Measurements from ENCODE around the gene PIM2.

PIM2 gene

DNA sequence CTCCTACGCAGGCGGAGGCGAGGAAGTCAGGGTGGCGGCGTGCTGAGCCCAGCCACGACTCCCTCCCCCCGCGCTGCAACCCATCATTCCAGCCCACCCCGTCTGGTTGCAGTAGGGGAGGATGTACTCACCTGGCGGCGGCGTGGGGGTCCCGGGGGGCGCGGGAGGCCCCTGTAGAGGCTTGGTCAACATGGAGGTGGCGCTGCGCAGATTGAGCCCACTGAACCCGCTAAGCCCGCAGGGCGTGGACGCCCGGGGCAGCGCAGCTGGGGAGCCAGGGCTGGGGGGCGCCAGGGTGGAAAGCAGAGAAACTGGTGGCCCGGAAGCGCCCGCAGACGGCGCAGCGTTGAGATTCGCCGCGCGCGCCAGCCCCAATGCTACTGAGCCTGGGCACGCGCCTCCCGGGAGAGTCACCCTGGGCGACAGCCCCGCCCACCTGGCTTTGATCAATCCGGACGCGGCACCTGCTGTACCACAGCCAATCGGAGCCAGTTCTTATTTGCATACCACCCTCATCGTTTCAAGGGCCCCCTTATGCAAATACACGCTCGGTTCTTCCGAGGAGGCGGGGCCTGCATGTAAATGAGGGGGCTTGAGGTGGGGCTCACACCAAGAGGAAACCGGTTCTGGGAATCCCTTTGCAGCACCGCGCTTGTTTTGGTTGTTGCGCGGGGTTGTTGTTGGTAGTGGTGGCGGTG, at the start of gene PIM2:
PIM2 (minus strand) TSS at position 382 of the 698 bp plus-strand sequence; CDS start at position 192, 190 bp downstream.
- in situ Hi-C loops (cut with MboI; ENCODE audit: low sequenced_read_pairs) = no loop called here

DNA sequence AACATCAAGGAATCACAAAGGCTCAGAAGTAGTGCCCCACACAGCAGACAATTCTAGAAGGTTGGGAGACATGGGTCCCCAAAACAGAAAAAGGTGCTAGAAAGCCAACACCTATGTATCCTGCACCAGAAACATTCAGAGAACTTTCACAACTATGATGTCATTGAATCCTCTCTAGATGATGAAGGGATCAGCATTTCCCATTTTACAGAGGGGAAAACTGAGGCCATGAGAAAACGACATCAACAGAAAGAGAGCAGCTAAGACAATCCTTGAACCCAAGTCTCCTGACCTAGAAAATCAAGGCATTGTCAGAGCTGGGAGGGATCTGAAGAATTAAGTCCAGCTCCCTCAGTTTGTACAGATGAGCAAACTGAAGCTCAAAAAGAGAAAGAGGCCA, 49.6 kb upstream of the PIM2 start:
- in situ Hi-C loops (cut with MboI; ENCODE audit: low sequenced_read_pairs) = no loop called here

DNA sequence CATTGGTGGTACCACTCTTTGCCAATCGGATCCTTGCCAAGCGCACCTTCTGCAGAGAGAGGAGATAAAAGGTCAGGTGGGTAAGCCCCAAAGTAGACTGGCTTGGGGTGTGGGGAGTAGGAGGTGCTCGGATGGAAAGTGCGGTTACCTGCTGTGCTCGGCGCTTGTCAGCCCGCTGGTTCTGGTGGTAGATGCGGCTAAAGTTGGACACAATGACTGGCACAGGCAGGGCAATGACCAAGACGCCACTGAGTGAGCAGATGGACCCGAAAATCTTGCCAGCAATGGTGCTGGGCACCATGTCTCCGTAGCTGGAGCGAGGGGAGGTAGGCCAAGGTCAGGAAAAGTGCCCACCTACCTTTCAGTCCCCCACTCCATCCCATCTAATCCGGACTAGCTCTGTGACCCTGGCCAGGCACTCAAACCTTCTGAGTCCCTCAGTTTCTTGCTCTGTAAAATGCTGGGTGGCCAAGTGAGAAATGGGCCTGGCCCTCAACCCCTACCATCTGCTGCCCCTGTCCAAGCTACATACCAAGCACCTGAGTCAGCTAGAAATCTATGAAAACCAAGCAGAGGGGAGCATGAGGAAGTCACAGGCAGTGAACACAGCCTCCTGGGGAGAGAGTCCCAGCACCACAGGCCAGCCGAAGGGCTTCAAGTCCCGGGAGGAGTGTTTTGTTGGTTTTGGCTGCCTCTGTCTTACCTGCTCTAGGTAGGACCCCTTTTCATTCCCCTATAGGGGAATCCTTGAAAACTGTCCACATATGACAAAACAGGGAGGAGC, 48.2 kb upstream of the PIM2 start:
- in situ Hi-C loops (cut with MboI; ENCODE audit: low sequenced_read_pairs) = no loop called here

DNA sequence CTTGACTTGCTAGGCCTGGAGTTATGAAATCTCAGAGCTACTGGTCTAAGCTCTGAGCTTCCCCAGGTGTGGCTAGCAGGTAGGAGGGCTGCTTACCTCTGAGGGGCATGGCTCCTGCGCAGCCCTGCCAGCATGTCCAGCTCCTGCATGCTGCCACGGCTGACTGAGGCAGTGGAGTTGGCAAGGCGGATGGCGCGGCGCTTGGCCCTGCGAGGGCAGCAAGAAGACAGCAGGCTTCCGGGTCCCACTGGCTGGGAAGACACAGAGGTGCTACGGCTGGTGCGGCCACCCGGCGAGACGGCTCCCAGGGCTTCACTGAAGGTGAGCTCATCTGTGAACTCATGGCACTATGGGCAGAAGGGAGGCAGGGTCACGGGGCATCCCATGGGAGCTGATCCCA, 47.1 kb upstream of the PIM2 start:
- in situ Hi-C loops (cut with MboI; ENCODE audit: low sequenced_read_pairs) = no loop called here

- in situ Hi-C loops (cut with MboI; ENCODE audit: low sequenced_read_pairs) = no loop called here
Measured at GRCh38 chrX:48961585-48962091, 42.8 kb upstream of the PIM2 start.

- in situ Hi-C loops (cut with MboI; ENCODE audit: low sequenced_read_pairs) = no loop called here
Measured at GRCh38 chrX:48960291-48960690, 41.5 kb upstream of the PIM2 start.

DNA sequence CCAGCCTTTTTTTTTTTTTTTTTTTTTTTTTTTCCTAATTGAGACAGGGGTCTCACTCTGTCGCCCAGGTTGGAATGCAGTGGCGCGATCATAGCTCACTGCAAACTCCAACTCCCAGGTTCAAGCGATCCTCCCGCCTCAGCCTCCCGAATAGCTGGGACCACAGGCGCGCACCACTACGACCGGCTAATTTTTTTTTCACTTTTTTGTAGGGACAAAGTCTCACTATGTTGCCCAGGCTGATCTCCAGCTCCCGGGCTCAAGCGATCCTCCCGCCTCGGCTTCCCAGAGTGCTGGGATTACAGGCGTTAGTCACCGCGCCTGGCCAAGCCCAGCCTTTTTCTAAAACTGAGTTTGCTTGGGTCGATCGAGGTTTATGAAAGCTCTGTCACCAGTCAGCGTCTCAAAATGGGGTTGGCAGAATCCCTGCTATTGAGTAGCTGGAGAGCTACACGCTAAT, 39.8 kb upstream of the PIM2 start:
- in situ Hi-C loops (cut with MboI; ENCODE audit: low sequenced_read_pairs) = no loop called here

DNA sequence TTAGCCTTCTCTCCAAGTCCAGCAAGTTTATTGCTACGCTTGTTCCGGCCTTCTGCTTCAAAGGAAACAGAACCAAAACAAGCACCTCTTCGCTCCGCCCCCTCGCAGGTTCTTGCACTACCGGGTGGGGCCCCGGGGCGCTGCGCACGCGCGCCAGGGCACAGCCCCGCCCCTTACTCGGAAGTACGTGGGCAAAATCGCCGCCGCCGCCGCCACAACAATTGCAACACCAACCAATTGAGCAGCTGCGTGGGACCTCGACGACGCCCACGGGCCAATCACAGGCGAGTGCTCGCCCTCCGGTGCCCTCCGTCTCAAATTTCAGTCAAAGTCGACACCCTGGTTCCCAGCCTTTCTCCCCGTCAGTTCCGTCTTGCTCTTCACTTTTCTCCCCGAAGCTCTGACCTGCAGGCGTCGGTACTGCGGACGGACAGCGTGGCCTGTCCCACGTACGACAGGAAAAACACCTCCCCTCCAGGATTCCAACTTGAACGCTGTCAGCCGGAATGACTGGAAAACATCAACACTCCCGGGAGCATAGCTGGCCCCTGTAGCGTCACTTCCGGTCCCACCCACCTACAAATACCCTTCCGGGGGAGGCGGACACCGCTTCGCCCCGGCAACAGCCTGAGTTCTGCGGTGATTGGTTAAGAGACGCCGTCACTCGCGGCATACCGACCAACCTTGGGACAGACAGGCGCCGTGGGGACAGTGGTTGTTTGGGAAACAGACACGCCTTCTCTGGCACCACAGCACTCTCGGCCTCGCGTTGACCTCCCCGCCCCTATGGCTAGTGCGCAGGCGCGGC, 39.2 kb upstream of the PIM2 start:
- in situ Hi-C loops (cut with MboI; ENCODE audit: low sequenced_read_pairs) = no loop called here

GRCh38 chrX:48957477-48957826, 38.6 kb upstream of the PIM2 start, which contains the start of gene OTUD5:
Gene OTUD5, minus strand, starts transcription at chrX:48957607. Its CDS starts 37 bp downstream, at chrX:48957570.
- in situ Hi-C loops (cut with MboI; ENCODE audit: low sequenced_read_pairs) = no loop called here

DNA sequence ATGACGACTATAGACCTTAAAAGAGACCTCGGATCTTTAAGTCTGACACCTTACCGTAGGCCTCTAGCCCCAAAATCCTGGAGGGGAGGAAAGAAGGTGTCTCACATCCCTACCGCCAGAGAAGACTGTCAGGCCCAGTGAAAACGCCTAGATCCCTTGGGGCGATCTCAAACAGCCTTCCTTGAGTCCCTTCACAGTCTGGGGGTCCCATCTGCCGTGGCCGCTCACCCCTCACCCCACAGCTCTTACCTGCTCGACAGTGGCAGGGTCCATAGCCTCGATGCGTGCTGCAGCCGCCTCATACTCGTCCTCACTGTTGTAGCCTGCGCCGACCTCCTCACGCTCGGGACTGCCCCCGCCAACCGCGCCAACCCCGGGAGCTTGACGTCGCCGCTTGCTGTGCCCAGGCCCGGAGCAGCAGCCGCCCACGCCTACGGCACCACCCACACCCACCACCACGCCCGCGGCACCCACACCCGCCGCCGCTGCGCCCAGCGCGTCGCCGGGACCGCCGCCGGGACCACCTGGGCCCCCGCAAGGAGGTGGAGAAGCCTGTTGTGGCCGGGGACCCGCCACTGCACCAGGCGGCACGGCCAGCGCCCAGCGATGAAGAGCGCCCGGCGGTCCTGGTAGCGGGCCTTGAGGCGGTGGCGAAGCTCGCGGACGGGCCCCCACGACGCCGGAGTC, 38.0 kb upstream of the PIM2 start:
- in situ Hi-C loops (cut with MboI; ENCODE audit: low sequenced_read_pairs) = no loop called here

GRCh38 chrX:48948589-48948988, 29.8 kb upstream of the PIM2 start:
- in situ Hi-C loops (cut with MboI; ENCODE audit: low sequenced_read_pairs) = no loop called here

DNA sequence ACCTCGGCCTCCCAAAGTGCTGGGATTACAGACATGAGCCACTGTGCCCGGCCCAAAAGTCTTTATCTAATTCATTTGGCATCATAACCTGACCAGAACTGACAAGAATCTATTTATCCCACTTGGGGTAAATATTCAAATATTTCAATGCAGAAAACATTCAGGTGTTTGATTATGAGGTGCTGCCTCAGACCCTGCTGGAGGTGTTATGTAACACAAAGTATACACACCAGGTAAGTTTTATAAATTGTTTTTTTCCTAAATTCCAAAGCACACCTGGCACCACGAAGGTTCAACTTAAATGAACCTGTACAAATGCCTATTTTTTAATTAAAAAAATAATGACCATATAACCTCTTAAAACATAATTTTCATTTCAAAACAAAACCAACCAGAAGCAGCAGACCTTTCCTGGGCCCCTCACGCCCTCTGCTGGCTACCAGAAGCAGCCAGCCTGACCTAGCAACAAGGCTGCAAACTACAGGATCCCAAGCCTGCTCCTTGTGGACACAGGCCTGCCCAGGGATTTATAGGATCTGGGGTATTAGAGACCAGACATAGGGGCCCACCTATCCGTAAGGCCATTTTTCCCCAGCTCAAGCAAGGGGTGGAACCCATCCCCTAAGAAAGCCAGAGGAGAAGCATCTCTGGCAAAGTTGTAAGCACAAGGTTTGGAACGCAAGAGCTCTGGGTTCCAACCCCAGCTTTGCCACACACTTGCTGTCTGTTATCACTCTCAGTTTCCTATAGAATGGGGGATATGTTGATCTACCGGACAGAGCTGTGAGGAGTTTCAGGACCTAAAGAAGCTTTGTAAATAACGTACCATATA, 26.9 kb upstream of the PIM2 start:
- in situ Hi-C loops (cut with MboI; ENCODE audit: low sequenced_read_pairs) = no loop called here

DNA sequence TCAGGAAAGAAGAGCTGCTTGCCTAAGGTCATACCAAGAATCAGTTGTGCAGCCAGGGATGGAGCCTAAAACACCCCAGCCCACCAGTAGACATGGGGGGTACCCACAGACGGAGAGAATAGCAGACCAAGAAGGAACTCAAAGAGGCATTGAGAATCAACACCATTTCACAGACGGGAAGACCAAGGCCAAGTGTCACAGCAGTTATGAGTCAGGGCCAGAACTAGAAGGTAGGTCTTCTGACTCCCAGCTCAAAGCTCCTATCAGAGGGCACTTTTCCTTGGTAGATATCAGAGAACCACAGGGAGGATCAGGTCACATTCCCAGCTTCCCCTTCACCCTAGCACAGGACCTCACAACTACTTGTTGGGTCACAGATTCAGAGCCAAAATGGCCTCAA, 24.1 kb upstream of the PIM2 start:
- in situ Hi-C loops (cut with MboI; ENCODE audit: low sequenced_read_pairs) = no loop called here

DNA sequence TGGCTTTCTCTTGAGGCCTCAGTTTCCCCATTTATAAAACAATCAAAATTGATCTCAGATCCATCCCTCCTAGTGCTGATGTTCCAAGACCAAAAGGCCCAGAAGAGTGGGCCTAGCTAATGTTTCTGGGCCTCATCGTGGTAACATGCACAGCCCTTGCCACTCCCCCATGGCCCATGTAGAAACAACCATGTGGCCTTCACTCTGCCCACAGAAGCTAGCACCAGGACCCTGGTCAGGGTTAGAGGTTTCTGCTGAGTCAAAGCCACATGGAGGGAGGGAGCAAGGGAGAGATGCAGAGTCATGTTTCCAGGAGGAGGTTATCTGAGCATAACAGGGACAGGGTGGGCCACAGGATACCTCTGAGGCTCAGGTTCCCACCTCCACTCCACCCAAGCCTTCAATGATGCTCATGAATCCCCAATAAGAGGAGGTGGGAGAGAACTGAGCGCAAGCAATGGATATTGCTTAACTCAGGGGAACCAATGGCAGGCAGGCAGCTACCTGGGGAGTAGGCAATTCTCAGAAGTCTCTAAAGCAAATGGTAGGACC, 21.7 kb upstream of the PIM2 start:
- in situ Hi-C loops (cut with MboI; ENCODE audit: low sequenced_read_pairs) = no loop called here

DNA sequence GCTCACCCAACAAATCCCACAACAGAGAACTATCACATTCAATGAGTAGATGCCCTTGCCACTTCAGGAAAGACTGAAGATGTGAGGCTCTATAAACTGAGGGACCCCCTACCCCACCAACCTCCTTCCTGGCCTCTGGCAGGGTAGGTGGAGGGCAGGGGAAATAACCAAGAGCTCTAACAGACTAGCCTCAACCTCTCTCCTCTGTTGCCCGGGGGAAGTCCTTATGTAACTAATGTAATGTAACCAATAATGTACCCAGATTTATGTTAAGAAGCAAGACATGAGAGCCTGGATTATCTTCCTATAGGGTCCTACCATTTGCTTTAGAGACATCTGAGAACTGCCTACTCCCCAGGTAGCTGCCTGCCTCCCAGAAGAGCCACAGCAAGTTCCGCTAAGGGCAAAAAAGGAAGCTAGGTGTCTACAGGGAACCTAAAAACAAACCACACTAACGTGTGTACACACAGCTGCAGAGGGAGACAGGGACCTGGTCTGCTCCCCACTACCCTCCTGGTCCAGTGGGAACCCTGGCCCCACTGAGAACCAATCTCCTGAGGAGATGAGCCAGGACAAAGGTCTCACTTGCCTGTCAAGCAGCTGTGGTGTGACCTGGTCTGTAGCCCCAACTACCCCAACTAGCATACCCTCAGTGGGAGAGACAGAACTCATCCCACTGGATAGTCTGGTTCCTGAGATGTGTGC, 20.9 kb upstream of the PIM2 start:
- in situ Hi-C loops (cut with MboI; ENCODE audit: low sequenced_read_pairs) = no loop called here

DNA sequence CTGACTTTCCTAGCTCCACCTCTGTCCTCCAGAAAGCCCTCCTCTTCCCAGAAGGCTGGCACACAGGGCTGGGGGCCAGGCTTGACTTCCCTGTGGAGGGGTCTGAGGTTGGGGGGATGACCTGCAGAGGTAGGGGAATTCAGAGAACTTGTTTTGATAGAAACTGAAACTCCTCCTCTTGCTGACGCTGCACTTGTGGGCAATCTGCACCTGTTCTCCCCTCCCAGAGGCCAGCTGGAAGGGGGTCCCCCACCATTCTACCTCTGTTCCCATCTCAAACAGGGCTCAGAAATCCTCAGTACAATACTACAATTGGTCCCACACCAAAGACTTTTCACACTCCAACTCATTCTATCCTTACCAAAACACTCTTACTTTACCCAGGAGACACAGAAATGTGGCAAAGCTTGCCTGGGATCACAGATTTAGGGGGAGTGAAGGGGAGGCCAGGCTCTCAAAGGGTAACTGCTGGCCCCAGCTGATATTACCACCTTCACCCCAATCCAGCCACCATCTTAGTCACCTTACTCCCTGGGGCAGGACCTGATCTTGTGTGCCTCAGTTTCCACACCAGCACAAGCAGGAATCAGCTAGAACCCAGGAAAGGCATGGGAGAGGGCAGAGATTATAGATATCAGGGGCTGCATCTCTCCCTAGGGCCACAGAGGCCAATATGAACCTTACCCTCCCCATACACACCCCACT, 20.0 kb upstream of the PIM2 start:
- in situ Hi-C loops (cut with MboI; ENCODE audit: low sequenced_read_pairs) = no loop called here

DNA sequence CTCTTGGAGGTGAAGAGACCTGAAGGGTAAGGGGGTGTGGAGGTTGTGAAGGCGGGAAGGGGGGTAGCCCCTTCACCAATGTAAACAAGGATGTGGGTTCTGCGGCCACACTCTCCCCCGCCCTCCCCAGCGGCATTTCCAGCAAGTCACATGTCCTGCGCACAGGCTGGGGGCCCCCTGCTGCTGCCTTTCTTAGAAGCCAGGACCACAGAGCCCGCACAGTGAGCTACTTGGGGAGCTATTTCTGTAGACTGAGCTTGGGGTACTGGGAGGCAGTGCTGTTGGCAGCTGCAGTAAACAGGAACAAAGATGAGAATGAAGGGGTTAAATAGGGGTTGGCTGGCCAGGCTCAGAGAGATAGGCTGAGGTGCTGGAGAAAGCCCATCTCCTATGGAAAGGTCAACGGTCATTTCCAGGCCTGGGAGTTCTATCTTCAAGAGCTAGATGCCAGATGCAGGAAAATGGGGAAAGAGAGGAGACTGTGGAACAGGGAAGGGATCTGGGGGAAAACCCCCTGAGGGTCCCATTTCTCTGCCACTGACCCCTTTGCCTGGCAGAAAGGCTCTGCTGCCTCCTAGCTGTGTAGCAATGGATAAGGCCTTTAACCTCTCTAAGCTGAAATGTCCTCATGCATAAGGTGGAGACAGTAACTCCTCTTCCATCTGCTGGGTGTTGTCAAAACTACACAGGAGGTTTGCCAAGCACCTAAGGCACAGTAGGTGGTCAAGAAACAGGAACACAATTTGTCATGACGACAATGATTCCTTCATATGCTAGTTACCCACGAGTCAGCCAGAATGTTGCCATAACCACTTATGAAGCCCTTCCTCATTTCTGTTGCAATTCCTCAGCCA, 18.5 kb upstream of the PIM2 start:
- in situ Hi-C loops (cut with MboI; ENCODE audit: low sequenced_read_pairs) = no loop called here

Data from HL-60/S4 treated with phorbol 12-myristate 13-acetate at 8.2 ng/mL for 4 days and 3 days (cell line).